Measurements from ENCODE around the gene FCGR3A.
A peak's percentile ranks its signal among the peaks of the same experiment; 100 is the strongest.
"Not testable (repeated sequence)": the region's sequence is repeated elsewhere in the genome, so short reads cannot be mapped to it uniquely, and the experiment has no call there.

The FCGR3A gene

GRCh38 chr1:161529463-161530104, 20.0 kb downstream of the FCGR3A start:
- DNase-seq (ENCODE audit: low read depth) = not testable (repeated sequence)

- not testable (repeated sequence) for DNase-seq (ENCODE audit: low read depth)
These were observed 21.1 kb downstream of the FCGR3A start for GRCh38 chr1:161528550-161528949.

- DNase-seq (ENCODE audit: low read depth) = not testable (repeated sequence)
These were observed 23.7 kb downstream of the FCGR3A start for GRCh38 chr1:161525918-161526317.

- DNase-seq (ENCODE audit: low read depth) = not testable (repeated sequence)
These were observed 24.3 kb downstream of the FCGR3A start for GRCh38 chr1:161525321-161525720.

- not testable (repeated sequence) for DNase-seq (ENCODE audit: low read depth)
These were observed 24.8 kb downstream of the FCGR3A start for GRCh38 chr1:161524742-161525291.

- peak; percentile 77 for DNase-seq (ENCODE audit: low read depth)
These were observed 25.5 kb downstream of the FCGR3A start, which contains the start of gene HSPA6 for GRCh38 chr1:161523817-161524741. Gene HSPA6 (plus strand): TSS chr1:161524540. CDS start chr1:161524659, 119 bp downstream.

GRCh38 chr1:161523041-161523816, 26.4 kb downstream of the FCGR3A start:
- DNase-seq (ENCODE audit: low read depth) = not testable (repeated sequence)

- DNase-seq (ENCODE audit: low read depth) = not testable (repeated sequence)
These were observed 35.7 kb downstream of the FCGR3A start for GRCh38 chr1:161513953-161514352.

GRCh38 chr1:161513448-161513780, 36.2 kb downstream of the FCGR3A start:
- DNase-seq (ENCODE audit: low read depth) = not testable (repeated sequence)

GRCh38 chr1:161512636-161513447, 36.8 kb downstream of the FCGR3A start:
- DNase-seq (ENCODE audit: low read depth) = not testable (repeated sequence)

GRCh38 chr1:161511756-161512060, 37.9 kb downstream of the FCGR3A start:
- no peak for DNase-seq (ENCODE audit: low read depth)

- DNase-seq (ENCODE audit: low read depth) = no peak
These were observed 38.4 kb downstream of the FCGR3A start for GRCh38 chr1:161511018-161511755.

GRCh38 chr1:161510477-161510876, 39.1 kb downstream of the FCGR3A start:
- no peak for DNase-seq (ENCODE audit: low read depth)

GRCh38 chr1:161506336-161507223, 43.0 kb downstream of the FCGR3A start:
- no peak for DNase-seq (ENCODE audit: low read depth)

GRCh38 chr1:161505686-161506085, 43.9 kb downstream of the FCGR3A start:
- DNase-seq (ENCODE audit: low read depth) = no peak

GRCh38 chr1:161503394-161503748, 46.2 kb downstream of the FCGR3A start:
- no peak for DNase-seq (ENCODE audit: low read depth)

GRCh38 chr1:161502641-161503393, 46.8 kb downstream of the FCGR3A start:
- DNase-seq (ENCODE audit: low read depth) = no peak

GRCh38 chr1:161502181-161502580, 47.4 kb downstream of the FCGR3A start:
- no peak for DNase-seq (ENCODE audit: low read depth)

GRCh38 chr1:161501234-161501633, 48.4 kb downstream of the FCGR3A start:
- DNase-seq (ENCODE audit: low read depth) = no peak
